Measurements from ENCODE around the gene HAGH.

The HAGH gene

GRCh38 chr16:1772908-1773702 is 53.5 kb downstream of the HAGH start, which contains the start of gene MRPS34 (continued):
- TF ChIP-seq HIC1 (tag by site-specific recombination; IDR thresholded peaks at IDR 0.05) (no peak; the same call in 1 of the 2 replicates), ZNF248 (tag by site-specific recombination; IDR thresholded peaks at IDR 0.05) (no peak), AEBP2 (tag by site-specific recombination; IDR thresholded peaks at IDR 0.05; ENCODE audit: borderline replicate concordance) (0 out of 2 replicates have a peak, but pooled peaks have one; percentile 16), ZNF645 (tag by site-specific recombination; IDR thresholded peaks at IDR 0.05) (no peak), ZNF521 (tag by site-specific recombination; IDR thresholded peaks at IDR 0.05) (no peak), YY2 (tag by site-specific recombination; IDR thresholded peaks at IDR 0.05) (peak; percentile 96), KLF8 (tag by site-specific recombination; IDR thresholded peaks at IDR 0.05) (peak; percentile 71), ZNF133 (tag by site-specific recombination; IDR thresholded peaks at IDR 0.05) (no peak), ZBTB49 (tag by site-specific recombination; IDR thresholded peaks at IDR 0.05; ENCODE audit: low read depth) (no peak), IKZF3 (tag by site-specific recombination; IDR thresholded peaks at IDR 0.05) (no peak), ZNF501 (tag by site-specific recombination; IDR thresholded peaks at IDR 0.05) (peak; percentile 83), TRIM28 (IDR thresholded peaks at IDR 0.05; ENCODE audit: borderline replicate concordance, low read length) (no peak), ZNF701 (tag by site-specific recombination; IDR thresholded peaks at IDR 0.05) (no peak), KLF10 (tag by site-specific recombination; IDR thresholded peaks at IDR 0.05) (peak; percentile 55), ZNF2 (tag by site-specific recombination; IDR thresholded peaks at IDR 0.05) (peak; percentile 57; the same call in 1 of the 2 replicates), ZNF184 (tag by site-specific recombination; IDR thresholded peaks at IDR 0.05) (no peak; the same call in 1 of the 2 replicates), ZSCAN18 (tag by site-specific recombination; IDR thresholded peaks at IDR 0.05) (0 out of 2 replicates have a peak, but pooled peaks have one; percentile 14), MYNN (tag by site-specific recombination; IDR thresholded peaks at IDR 0.05; ENCODE audit: borderline replicate concordance) (peak; percentile 39; the same call in 1 of the 2 replicates), ZNF138 (tag by site-specific recombination; IDR thresholded peaks at IDR 0.05; ENCODE audit: borderline replicate concordance) (no peak), ZNF530 (tag by site-specific recombination; IDR thresholded peaks at IDR 0.05; ENCODE audit: low read depth) (no peak), ZNF202 (tag by site-specific recombination; IDR thresholded peaks at IDR 0.05; ENCODE audit: borderline replicate concordance) (no peak), ZFP37 (tag by site-specific recombination; IDR thresholded peaks at IDR 0.05) (peak; percentile 85), ZNF513 (tag by site-specific recombination; IDR thresholded peaks at IDR 0.05) (peak; percentile 96), KLF7 (tag by site-specific recombination; IDR thresholded peaks at IDR 0.05; ENCODE audit: borderline replicate concordance) (peak; percentile 74; the same call in 1 of the 2 replicates), ZNF580 (tag by site-specific recombination; IDR thresholded peaks at IDR 0.05) (0 out of 2 replicates have a peak, but pooled peaks have one; percentile 35), ZNF514 (tag by site-specific recombination; IDR thresholded peaks at IDR 0.05) (no peak), ZSCAN30 (tag by site-specific recombination; IDR thresholded peaks at IDR 0.05) (peak; percentile 84), ZNF394 (tag by site-specific recombination; IDR thresholded peaks at IDR 0.05; ENCODE audit: borderline replicate concordance) (peak; percentile 80), GFI1B (tag by site-specific recombination; IDR thresholded peaks at IDR 0.05) (peak; percentile 64)

Measured in HEK293 (cell line).